HepG2 (cell line): ENCODE results near the gene NPHP4. TPM values are rescaled to one million over a fixed set of nuclear protein-coding genes. Genes with fewer than 3 reads are reported as not detected.

Source experiments
- DNMT1 ChIP-seq: sonication (generic); formaldehyde crosslinking; IDR thresholded peaks from 2 replicates; pipeline ENCODE4 v1.5.1; 2020; ENCODE audit warnings: mild to moderate bottlenecking, missing genetic modification reagents
- HNRNPL ChIP-seq: fragments of 200-400 bp; formaldehyde crosslinking; IDR thresholded peaks from 2 replicates; pipeline ENCODE4 v1.6.1; 2017; ENCODE audit warnings: mild to moderate bottlenecking, low read depth, low read length
- HNRNPLL ChIP-seq: fragments of 200-400 bp; formaldehyde crosslinking; IDR thresholded peaks from 2 replicates; pipeline ENCODE4 v1.6.1; 2017; ENCODE audit warnings: mild to moderate bottlenecking, low read depth, low read length; ENCODE audit not compliant: poor library complexity, severe bottlenecking
- KDM2A ChIP-seq: sonication (generic); formaldehyde crosslinking; IDR thresholded peaks from 2 replicates; pipeline ENCODE4 v1.4.0; 2020; ENCODE audit warnings: low read depth, missing genetic modification reagents, borderline replicate concordance
- MAFG ChIP-seq: sonication (generic); formaldehyde crosslinking; IDR thresholded peaks from 2 replicates; pipeline ENCODE4 v1.5.1; 2020; ENCODE audit warnings: mild to moderate bottlenecking, missing genetic modification reagents
- MIER2 ChIP-seq: IDR thresholded peaks from 2 replicates; pipeline ENCODE4 v1.6.1; 2016; ENCODE audit warnings: missing biosample characterization, missing genetic modification reagents
- MYC ChIP-seq: sonication (generic); formaldehyde crosslinking; IDR thresholded peaks from 2 replicates; pipeline ENCODE4 v1.9.0; 2021; ENCODE audit warnings: missing genetic modification reagents, borderline replicate concordance
- NFYB ChIP-seq: sonication (generic); formaldehyde crosslinking; IDR thresholded peaks from 2 replicates; pipeline ENCODE4 v1.4.0; 2020; ENCODE audit warnings: missing genetic modification reagents
- PATZ1 ChIP-seq: sonication (generic); formaldehyde crosslinking; IDR thresholded peaks from 2 replicates; pipeline ENCODE4 v1.4.0; 2020; ENCODE audit warnings: missing genetic modification reagents
- SALL1 ChIP-seq: sonication (generic); formaldehyde crosslinking; IDR thresholded peaks from 2 replicates; pipeline ENCODE4 v1.8.0; 2022; ENCODE audit warnings: mild to moderate bottlenecking, missing genetic modification reagents
- SOX6 ChIP-seq, 2 experiments: fragments of 450-650 bp in 1 of 2; sonication (generic) in 1 of 2; formaldehyde crosslinking in 1 of 2; IDR thresholded peaks; 2 replicates each; pipeline versions ENCODE4 v1.4.0 to v1.6.1; 2017 to 2020; ENCODE audit warnings: antibody characterized with exemption in 1 of 2, mild to moderate bottlenecking in 1 of 2, missing genetic modification reagents in 1 of 2
- SRSF1 ChIP-seq: fragments of 200-400 bp; formaldehyde crosslinking; optimal IDR thresholded peaks from 2 replicates; pipeline ENCODE3; 2017; ENCODE audit warnings: mild to moderate bottlenecking, low read depth, low read length, moderate library complexity
- SRSF4 ChIP-seq: fragments of 200-400 bp; formaldehyde crosslinking; IDR thresholded peaks from one replicate; pipeline ENCODE4 v1.6.1; 2018; ENCODE audit warnings: mild to moderate bottlenecking, low read depth, low read length, moderate library complexity; ENCODE audit not compliant: poor library complexity, severe bottlenecking
- STAG1 ChIP-seq: sonication (generic); formaldehyde crosslinking; IDR thresholded peaks from 2 replicates; pipeline ENCODE4 v1.4.0; 2020; ENCODE audit warnings: missing genetic modification reagents
- ZBTB33 ChIP-seq: sonication (generic); formaldehyde crosslinking; IDR thresholded peaks from 2 replicates; pipeline ENCODE4 v1.4.0; 2020; ENCODE audit warnings: missing genetic modification reagents
- ZFYVE20 ChIP-seq: sonication (generic); formaldehyde crosslinking; IDR thresholded peaks from 2 replicates; pipeline ENCODE4 v1.8.0; 2023; ENCODE audit warnings: low read depth, mild to moderate bottlenecking, moderate library complexity, missing genetic modification reagents, borderline replicate concordance
- ZNF274 ChIP-seq: sonication (generic); formaldehyde crosslinking; IDR thresholded peaks from 2 replicates; pipeline ENCODE4 v1.5.1; 2020; ENCODE audit warnings: mild to moderate bottlenecking, missing genetic modification reagents
- ZNF687 ChIP-seq: sonication (generic); formaldehyde crosslinking; IDR thresholded peaks from 2 replicates; pipeline ENCODE4 v1.5.1; 2020; ENCODE audit warnings: mild to moderate bottlenecking, missing genetic modification reagents, moderate library complexity
- ZNF768 ChIP-seq: sonication (generic); formaldehyde crosslinking; IDR thresholded peaks from 2 replicates; pipeline ENCODE4 v1.4.0; 2020; ENCODE audit warnings: missing genetic modification reagents
- ZNF773 ChIP-seq: sonication (generic); formaldehyde crosslinking; IDR thresholded peaks from 2 replicates; pipeline ENCODE4 v1.4.0; 2020; ENCODE audit warnings: missing genetic modification reagents, borderline replicate concordance
- polyA plus RNA-seq, 8 experiments: library from polyadenylated mRNA; depleted of rRNA in 3 of 8; stranded (reverse) in 7 of 8; unstranded in 1 of 8; fragments of >200 nt; fragmentation: Illumina TruSeq in 4 of 8; extraction: Trizol in 4 of 8; gene quantifications; 2 replicates each; pipeline versions ENCODE4 v1.2.1 to v1.2.3, GENCODE V29; 2011 to 2016; ENCODE audit warnings: low read depth in 4 of 8, missing spikeins in 1 of 8, mixed read lengths in 1 of 8; ENCODE audit not compliant: insufficient read depth in 1 of 8
- total RNA-seq, 5 experiments: library from RNA; depleted of rRNA; stranded (reverse); fragments of >200 nt; fragmentation: Illumina TruSeq; extraction: Trizol; gene quantifications; 2 replicates each; pipeline ENCODE4 v1.2.3, GENCODE V29; 2016; ENCODE audit warnings: low read depth in 1 of 5

The NPHP4 gene
- total and polyA plus RNA-seq, 2 of the 13 experiments (the other 11 are each of a cell fraction or from before 2014, with no cell fraction given), result 4.4 to 6.8 TPM

- TF ChIP-seq SOX6 (IDR thresholded peaks at IDR 0.05) (no peak), SOX6 (CRISPR knock-in tag; IDR thresholded peaks at IDR 0.05) (0 out of 2 replicates have a peak, but pooled peaks have one; percentile 29), KDM2A (CRISPR knock-in tag) (peak; percentile 14; the same call in 1 of the 2 replicates), PATZ1 (peak; percentile 90), STAG1 (CRISPR knock-in tag) (peak; percentile 52), SRSF4 (no peak), MYC (CRISPR knock-in tag) (peak; percentile 62; the same call in 1 of the 2 replicates), ZNF773 (CRISPR knock-in tag) (no peak), DNMT1 (CRISPR knock-in tag) (0 out of 2 replicates have a peak, but pooled peaks have one; percentile 63), ZNF274 (CRISPR knock-in tag) (no peak), ZFYVE20 (0 out of 2 replicates have a peak, but pooled peaks have one; percentile 38), SRSF1 (peak; percentile 87), NFYB (CRISPR knock-in tag) (peak; percentile 88), MIER2 (CRISPR knock-in tag) (0 out of 2 replicates have a peak, but pooled peaks have one; percentile 31), SALL1 (CRISPR knock-in tag) (0 out of 2 replicates have a peak, but pooled peaks have one; percentile 25), ZBTB33 (CRISPR knock-in tag) (peak; percentile 90), HNRNPL (0 out of 2 replicates have a peak, but pooled peaks have one; percentile 25), HNRNPLL (peak; percentile 45), ZNF768 (CRISPR knock-in tag) (peak; percentile 19; the same call in 1 of the 2 replicates), ZNF687 (CRISPR knock-in tag) (peak; percentile 66), MAFG (CRISPR knock-in tag) (no peak)
These were observed 41.9 kb upstream of the NPHP4 start (continued) for GRCh38 chr1:6033986-6034749.
